Left lung (tissue), 8 donors: ENCODE results near the gene ZNF182. TPM values are rescaled to one million over a fixed set of nuclear protein-coding genes. Genes with fewer than 3 reads are reported as not detected.

Experiments
- polyA plus RNA-seq, 6 donors: library from polyadenylated mRNA; unstranded; fragments of 120-200 nt; gene quantifications; one replicate each; pipeline ENCODE4 v1.2.1, GENCODE V29; 2013; ENCODE audit not compliant: insufficient read length in 6 of 6
- total RNA-seq, 2 donors: library from RNA; stranded (reverse); fragmentation: NEBNext Ultra II Directional; extraction: Animal tissue kit (Norgen Biotek cat#: 25700); gene quantifications; one replicate each; pipeline ENCODE4 v1.2.1, GENCODE V29; 2021
- donor health status: DM: no; HTN: yes; CAD: no.
- donor health status: DM: no; HTN: no; CAD: no.

The ZNF182 gene
- total and polyA plus RNA-seq, 8 donors = 5.1 to 13.4 (median 10.2) TPM

Other genes starting within 250 kb of the ZNF182 start
- gene ZNF81, start 167.1 kb downstream of the ZNF182 start, total RNA-seq = 10 to 100 TPM in 1 of 2 donors, 1 to 10 TPM in 1; 8.5 to 12.3 TPM
- gene ZNF81, start 167.1 kb downstream of the ZNF182 start, polyA plus RNA-seq = 1 to 10 TPM; 5.8 to 9.1 (median 6.5) TPM
- gene SPACA5, start 3.0 kb upstream of the ZNF182 start, total RNA-seq = not detected
- under 1 TPM in 5 of 6 donors, not detected in 1; 0.34 to 0.49 (median 0.41) TPM for gene SPACA5, start 3.0 kb upstream of the ZNF182 start, polyA plus RNA-seq
- 1 to 10 TPM; 3.0 to 4.3 TPM for gene ZNF630, start 67.7 kb upstream of the ZNF182 start, total RNA-seq
- gene ZNF630, start 67.7 kb upstream of the ZNF182 start, polyA plus RNA-seq = 1 to 10 TPM; 2.2 to 6.0 (median 4.3) TPM
- not detected for gene SPACA5B, start 126.6 kb upstream of the ZNF182 start, total RNA-seq
- gene SPACA5B, start 126.6 kb upstream of the ZNF182 start, polyA plus RNA-seq = under 1 TPM in 1 of 6 donors, not detected in 5; 0.35 TPM
- not detected for gene SSX5, start 192.8 kb upstream of the ZNF182 start, total RNA-seq
- gene SSX5, start 192.8 kb upstream of the ZNF182 start, polyA plus RNA-seq = not detected